WI38 (cell line): ENCODE data around the gene MCM9.

ENCODE experiments used
- H3K4me3 ChIP-seq: 2 replicates; pipeline ENCODE4 v1.5.1; 2011; ENCODE audit warnings: low read depth, mild to moderate bottlenecking, control low read depth, low read length
- CTCF ChIP-seq: IDR thresholded peaks from 2 replicates; pipeline ENCODE4 v1.5.1; 2012; ENCODE audit warnings: low read depth, mild to moderate bottlenecking, control low read depth, low read length

Gene MCM9

DNA sequence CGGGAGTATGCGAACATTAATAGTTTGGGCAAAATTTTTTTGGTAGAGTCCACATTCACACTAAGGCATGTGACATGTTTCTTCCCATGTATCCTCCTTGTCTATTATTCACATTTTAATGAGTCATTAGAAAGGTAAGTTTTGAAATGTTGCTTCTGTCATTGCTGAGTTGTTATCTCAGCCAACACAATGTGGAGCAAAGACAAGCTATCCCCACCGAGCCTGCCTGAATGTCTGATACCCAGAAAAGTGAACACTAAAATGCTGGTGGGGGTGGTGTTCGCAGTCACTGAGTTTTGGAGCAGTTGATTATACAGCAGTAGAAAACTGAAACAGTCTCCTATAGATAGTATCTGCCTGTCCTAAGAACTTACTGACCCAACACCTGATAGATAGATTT is 109.3 kb downstream of the MCM9 start:
- H3K4me3 ChIP-seq = no peak overlapping the region
- TF ChIP-seq CTCF = no peak

- H3K4me3 ChIP-seq = no peak overlapping the region
- TF ChIP-seq CTCF = no peak
Observed at GRCh38 chr6:118815495-118815894, 119.5 kb downstream of the MCM9 start.

DNA sequence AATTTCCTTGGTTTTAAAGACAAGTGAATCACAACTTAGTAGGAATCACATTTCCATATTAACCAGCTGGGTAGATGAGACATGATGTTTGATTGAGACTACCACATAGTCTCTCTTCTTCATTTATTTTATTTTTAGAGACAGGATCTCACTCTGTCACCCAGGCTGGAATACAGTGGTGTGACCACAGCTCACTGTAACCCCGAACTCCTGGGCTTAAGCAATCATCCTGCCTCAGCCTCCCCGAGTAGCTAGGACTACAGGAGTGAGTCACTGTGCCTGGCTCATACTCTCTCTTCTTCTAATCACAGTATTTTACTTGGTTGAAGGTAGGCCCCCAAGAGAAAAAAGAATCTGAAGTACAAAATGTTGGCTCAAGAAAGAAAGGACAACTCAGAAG is 121.2 kb downstream of the MCM9 start:
- no peak for TF ChIP-seq CTCF
- no peak overlapping the region for H3K4me3 ChIP-seq

DNA sequence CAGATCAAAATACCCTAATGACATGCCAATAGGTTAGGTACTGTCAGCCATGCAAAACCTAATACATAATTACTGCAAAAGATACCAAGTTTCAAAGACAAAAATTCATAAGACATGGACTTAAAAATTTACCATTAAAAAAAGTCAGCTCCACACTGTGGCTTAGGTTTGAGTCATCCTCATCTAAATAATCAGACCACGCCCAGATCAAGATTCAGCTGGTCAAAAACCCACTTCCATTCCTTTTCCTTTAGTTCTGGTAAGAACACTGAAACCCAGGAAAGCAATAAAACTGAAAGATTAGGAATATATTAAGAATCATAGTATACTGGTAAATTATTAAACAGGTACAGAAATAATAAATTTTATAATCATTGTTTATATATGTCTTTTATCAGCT is 122.0 kb downstream of the MCM9 start:
- TF ChIP-seq CTCF = no peak
- H3K4me3 ChIP-seq = no peak overlapping the region

- H3K4me3 ChIP-seq = no peak overlapping the region
- TF ChIP-seq CTCF = no peak
Observed at GRCh38 chr6:118810420-118811027, 124.4 kb downstream of the MCM9 start.

DNA sequence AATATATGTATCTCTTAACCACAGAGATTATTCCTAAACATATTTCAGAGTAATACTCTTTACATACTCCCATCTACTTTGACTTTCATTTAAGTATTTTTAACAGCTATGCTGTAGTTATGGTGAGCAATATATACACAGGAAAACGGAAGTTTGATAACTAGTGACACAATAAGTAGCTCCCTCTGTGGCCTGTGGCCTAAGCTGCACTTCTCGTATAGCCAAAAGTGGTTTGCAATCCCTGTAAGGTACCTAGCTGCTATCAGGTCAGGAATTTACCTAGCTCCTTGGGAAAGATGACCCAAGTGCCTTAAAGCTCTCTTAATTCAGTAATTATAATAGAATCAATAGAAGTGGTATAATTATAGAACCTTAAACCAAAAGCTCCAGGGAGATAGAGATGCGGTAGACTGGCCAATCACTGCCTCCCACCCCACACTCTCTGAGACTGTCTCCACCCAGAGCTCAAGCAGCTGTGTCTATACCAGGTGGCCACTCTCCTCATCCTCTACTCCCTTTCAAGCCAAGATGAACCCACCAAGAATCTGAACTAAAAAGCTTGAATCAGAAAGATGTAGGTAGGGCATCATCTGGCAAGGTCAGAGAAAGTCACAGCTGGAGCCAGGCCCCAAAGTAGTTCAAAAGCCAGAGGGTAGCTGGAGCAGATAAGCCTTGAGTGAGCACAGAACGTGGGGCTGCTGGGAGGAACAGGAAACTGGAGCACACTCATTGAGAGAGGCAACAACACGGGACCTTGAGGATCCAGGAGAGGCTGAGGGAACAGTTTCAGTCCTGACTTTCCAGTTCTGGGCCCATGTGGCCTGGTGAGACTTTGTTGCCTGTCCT is 125.9 kb downstream of the MCM9 start:
- no peak overlapping the region for H3K4me3 ChIP-seq
- no peak for TF ChIP-seq CTCF

GRCh38 chr6:118804091-118804490 is 130.9 kb downstream of the MCM9 start:
- TF ChIP-seq CTCF = no peak
- H3K4me3 ChIP-seq = no peak overlapping the region
